H1 (cell line): ENCODE results near the gene ASIC1. TPM values are rescaled to one million over a fixed set of nuclear protein-coding genes. Genes with fewer than 3 reads are reported as not detected.

ENCODE experiments used
- CTCF ChIA-PET: fragments of 300-600 bp; sonication (Branson Sonifier 250); formaldehyde crosslinking; loops from one replicate; lab custom pipeline; 2021; ENCODE audit not compliant: partially characterized antibody; lab: Charles Lee
- POLR2A ChIA-PET: fragments of 300-600 bp; sonication (Branson Sonifier 250); formaldehyde crosslinking; loops from one replicate; lab custom pipeline; 2021; ENCODE audit warnings: inconsistent platforms; ENCODE audit not compliant: partially characterized antibody; lab: Charles Lee
- DNase-seq, 2 experiments: peaks; one replicate each; pipeline versions ENCODE4 v3.0.0 to v3.0.0-alpha.2; 2010 to 2022; ENCODE audit warnings: low spot score in 2 of 2, low read depth in 1 of 2, mixed read lengths in 1 of 2
- FAIRE-seq: peaks from 2 replicates; lab custom pipeline; 2011; peaks lifted over from hg19 to GRCh38; lab: Jason Lieb, UNC
- H2AFZ ChIP-seq: 2 replicates; pipeline ENCODE4 v1.8.1; 2012; ENCODE audit warnings: low read length, inconsistent platforms
- H2AK5ac ChIP-seq: 2 replicates; pipeline ENCODE4 v1.6.1; 2013; ENCODE audit warnings: low read depth, low read length
- H2BK120ac ChIP-seq: replicated peaks from 2 replicates; pipeline ENCODE3; 2013; ENCODE audit warnings: low read depth, low read length, inconsistent platforms
- H2BK12ac ChIP-seq: 2 replicates; pipeline ENCODE4 v1.6.1; 2013; ENCODE audit warnings: low read depth, low read length
- H2BK15ac ChIP-seq: 2 replicates; pipeline ENCODE4 v1.6.1; 2013; ENCODE audit warnings: low read length
- H2BK20ac ChIP-seq: 2 replicates; pipeline ENCODE4 v1.6.1; 2013; ENCODE audit warnings: low read length
- H2BK5ac ChIP-seq: 2 replicates; pipeline ENCODE4 v1.6.1; 2013; ENCODE audit warnings: low read depth, low read length
- H3K14ac ChIP-seq: 2 replicates; pipeline ENCODE4 v1.6.1; 2013; ENCODE audit warnings: inconsistent platforms; ENCODE audit not compliant: insufficient read length
- H3K18ac ChIP-seq: 2 replicates; pipeline ENCODE4 v1.6.1; 2013; ENCODE audit warnings: low read length; ENCODE audit errors: extremely low read depth
- H3K23ac ChIP-seq: 2 replicates; pipeline ENCODE4 v1.6.1; 2013; ENCODE audit warnings: inconsistent platforms; ENCODE audit not compliant: insufficient read length
- H3K23me2 ChIP-seq: 2 replicates; pipeline ENCODE4 v1.6.1; 2013; ENCODE audit warnings: low read depth, low read length
- H3K27ac ChIP-seq: 2 replicates; pipeline ENCODE4 v1.6.1; 2011; ENCODE audit warnings: low read depth, low read length, inconsistent platforms
- H3K27me3 ChIP-seq, 4 experiments: replicated peaks in 1 of 4; 1 replicate in 1 of 4; 2 replicates in 3 of 4; pipeline versions ENCODE4 v1.6.1 to v1.8.1; 2011 to 2013; ENCODE audit warnings: low read length in 3 of 4, mild to moderate bottlenecking in 3 of 4, inconsistent platforms in 2 of 4, mixed read lengths in 2 of 4, moderate library complexity in 1 of 4; ENCODE audit not compliant: control insufficient read depth in 3 of 4, insufficient read depth in 3 of 4; ENCODE audit errors: extremely low read depth in 1 of 4
- H3K36me3 ChIP-seq, 4 experiments: 2 replicates each; pipeline versions ENCODE4 v1.6.1 to v1.8.1; 2011 to 2013; ENCODE audit warnings: mild to moderate bottlenecking in 4 of 4, low read length in 3 of 4, moderate library complexity in 2 of 4, control low read depth in 1 of 4, inconsistent platforms in 1 of 4; ENCODE audit not compliant: insufficient read depth in 4 of 4, control insufficient read depth in 2 of 4
- H3K4ac ChIP-seq: replicated peaks from 2 replicates; pipeline ENCODE3; 2013; ENCODE audit warnings: low read length, low read depth, mixed read lengths, inconsistent platforms; ENCODE audit not compliant: insufficient read length
- H3K4me1 ChIP-seq, 4 experiments: replicated peaks in 1 of 4; 1 replicate in 1 of 4; 2 replicates in 3 of 4; pipeline versions ENCODE4 v1.6.1 to v1.8.1; 2011 to 2013; ENCODE audit warnings: low read length in 3 of 4, inconsistent platforms in 2 of 4, mixed read lengths in 1 of 4; ENCODE audit not compliant: insufficient read depth in 4 of 4, control insufficient read depth in 3 of 4
- H3K4me2 ChIP-seq, 2 experiments: 2 replicates each; pipeline versions ENCODE4 v1.6.1 to v1.8.1; 2011 to 2013; ENCODE audit warnings: low read depth in 2 of 2, low read length in 2 of 2, control low read depth in 1 of 2, inconsistent platforms in 1 of 2, mild to moderate bottlenecking in 1 of 2; ENCODE audit not compliant: insufficient read depth in 1 of 2
- H3K4me3 ChIP-seq, 4 experiments: fragments of 200-600, 300-600 bp in 1 of 4; sonication (generic), shearing (Covaris generic), sonication (Bioruptor Twin) in 1 of 4; 2 replicates each; pipeline versions ENCODE4 v1.5.1 to v1.8.1; 2011 to 2016; ENCODE audit warnings: low read length in 4 of 4, low read depth in 3 of 4, control low read depth in 2 of 4, inconsistent platforms in 2 of 4, mild to moderate bottlenecking in 2 of 4, mixed read lengths in 1 of 4, moderate library complexity in 1 of 4; ENCODE audit not compliant: insufficient read depth in 2 of 4; ENCODE audit errors: extremely low read depth in 1 of 4
- H3K56ac ChIP-seq: replicated peaks from 2 replicates; pipeline ENCODE3; 2013; ENCODE audit warnings: low read depth, mild to moderate bottlenecking, mixed read lengths, low read length, inconsistent platforms; ENCODE audit not compliant: insufficient read length
- H3K79me1 ChIP-seq: 2 replicates; pipeline ENCODE4 v1.6.1; 2013; ENCODE audit warnings: low read depth, low read length, control low read depth
- H3K79me2 ChIP-seq, 2 experiments: 2 replicates each; pipeline versions ENCODE4 v1.6.1 to v1.8.1; 2012 to 2013; ENCODE audit warnings: low read length in 2 of 2, mild to moderate bottlenecking in 2 of 2, inconsistent platforms in 1 of 2; ENCODE audit not compliant: insufficient read depth in 2 of 2, control insufficient read depth in 1 of 2
- H3K9ac ChIP-seq, 4 experiments: replicated peaks in 1 of 4; 1 replicate in 1 of 4; 2 replicates in 3 of 4; pipeline versions ENCODE4 v1.6.1 to v1.8.1; 2011 to 2013; ENCODE audit warnings: low read depth in 3 of 4, low read length in 3 of 4, control low read depth in 2 of 4, mild to moderate bottlenecking in 2 of 4, moderate library complexity in 2 of 4, inconsistent platforms in 1 of 4; ENCODE audit errors: extremely low read depth in 1 of 4
- H3K9me3 ChIP-seq, 2 experiments: 2 replicates each; pipeline versions ENCODE4 v1.6.1 to v1.8.1; 2012 to 2013; ENCODE audit warnings: mild to moderate bottlenecking in 2 of 2, moderate library complexity in 2 of 2, control low read depth in 1 of 2, inconsistent platforms in 1 of 2, low read depth in 1 of 2, low read length in 1 of 2, mixed read lengths in 1 of 2; ENCODE audit not compliant: insufficient read depth in 2 of 2
- H4K20me1 ChIP-seq, 2 experiments: replicated peaks in 1 of 2; 2 replicates each; pipeline versions ENCODE3 to v1.8.1; 2011 to 2013; ENCODE audit warnings: inconsistent platforms in 2 of 2, low read length in 2 of 2, mild to moderate bottlenecking in 1 of 2; ENCODE audit not compliant: insufficient read depth in 2 of 2, control insufficient read depth in 1 of 2
- H4K5ac ChIP-seq: 2 replicates; pipeline ENCODE4 v1.6.1; 2013; ENCODE audit warnings: low read length, low read depth, mixed read lengths, inconsistent platforms; ENCODE audit not compliant: insufficient read length
- H4K8ac ChIP-seq: 2 replicates; pipeline ENCODE4 v1.8.0; 2013; ENCODE audit warnings: mild to moderate bottlenecking, moderate library complexity, low read length, inconsistent platforms; ENCODE audit not compliant: insufficient read depth; ENCODE audit errors: extremely low read depth
- H4K91ac ChIP-seq: replicated peaks from 2 replicates; pipeline ENCODE3; 2013; ENCODE audit warnings: low read length, mixed read lengths, inconsistent platforms; ENCODE audit not compliant: insufficient read length
- ATF2 ChIP-seq: IDR thresholded peaks from 2 replicates; pipeline ENCODE4 v1.6.1; 2012; ENCODE audit warnings: low read length, inconsistent platforms
- EGR1 ChIP-seq: IDR thresholded peaks from 2 replicates; pipeline ENCODE4 v1.6.1; 2011; ENCODE audit warnings: low read depth, low read length, borderline replicate concordance
- KDM1A ChIP-seq: fragments of 200-600, 300-600 bp; sonication (generic); IDR thresholded peaks from 2 replicates; pipeline ENCODE4 v1.7.1; 2016; ENCODE audit warnings: mild to moderate bottlenecking, low read length, borderline replicate concordance
- POU5F1 ChIP-seq: IDR thresholded peaks from 2 replicates; pipeline ENCODE4 v1.6.1; 2011; ENCODE audit warnings: low read depth, mild to moderate bottlenecking, low read length, moderate library complexity
- WGBS, 2 experiments: shearing (Covaris generic) in 1 of 2; methylation state at CpG; one replicate each; pipeline versions ENCODE4 v1.1.6 to v1.1.7; 2013 to 2015; ENCODE audit warnings: low lambda C conversion rate in 2 of 2, mixed read lengths in 2 of 2, inconsistent platforms in 1 of 2, low coverage in 1 of 2, missing lambda C conversion rate in 1 of 2; ENCODE audit not compliant: insufficient replicate concordance in 2 of 2, insufficient coverage in 1 of 2, insufficient read length in 1 of 2; ENCODE audit errors: extremely low coverage in 1 of 2, missing lambda C conversion rate in 1 of 2; 5-methylcytosine and 5-hydroxymethylcytosine counted together
- polyA plus RNA-seq, 7 experiments: library from polyadenylated mRNA; depleted of rRNA in 3 of 7; stranded (reverse) in 5 of 7; unstranded in 2 of 7; fragments of >200 nt in 5 of 7; fragments of 200-250 nt in 2 of 7; gene quantifications; 1 replicate in 5 of 7; 2 replicates in 1 of 7; 4 replicates in 1 of 7; pipeline versions ENCODE4 v1.2.1 to v1.2.3, GENCODE V29; 2011 to 2013; ENCODE audit warnings: missing spikeins in 2 of 7, mixed read lengths in 2 of 7
- total RNA-seq: library from RNA; stranded (reverse); fragmentation: NEBNext Ultra II Directional; extraction: Animal tissue kit (Norgen Biotek cat#: 25700); gene quantifications from 2 replicates; pipeline ENCODE4 v1.2.1, GENCODE V29; 2021

Gene ASIC1
- total and polyA plus RNA-seq, 2 of the 8 experiments (the other 6 are each of a cell fraction or from before 2014, with no cell fraction given): 2.4 to 4.4 TPM

DNA sequence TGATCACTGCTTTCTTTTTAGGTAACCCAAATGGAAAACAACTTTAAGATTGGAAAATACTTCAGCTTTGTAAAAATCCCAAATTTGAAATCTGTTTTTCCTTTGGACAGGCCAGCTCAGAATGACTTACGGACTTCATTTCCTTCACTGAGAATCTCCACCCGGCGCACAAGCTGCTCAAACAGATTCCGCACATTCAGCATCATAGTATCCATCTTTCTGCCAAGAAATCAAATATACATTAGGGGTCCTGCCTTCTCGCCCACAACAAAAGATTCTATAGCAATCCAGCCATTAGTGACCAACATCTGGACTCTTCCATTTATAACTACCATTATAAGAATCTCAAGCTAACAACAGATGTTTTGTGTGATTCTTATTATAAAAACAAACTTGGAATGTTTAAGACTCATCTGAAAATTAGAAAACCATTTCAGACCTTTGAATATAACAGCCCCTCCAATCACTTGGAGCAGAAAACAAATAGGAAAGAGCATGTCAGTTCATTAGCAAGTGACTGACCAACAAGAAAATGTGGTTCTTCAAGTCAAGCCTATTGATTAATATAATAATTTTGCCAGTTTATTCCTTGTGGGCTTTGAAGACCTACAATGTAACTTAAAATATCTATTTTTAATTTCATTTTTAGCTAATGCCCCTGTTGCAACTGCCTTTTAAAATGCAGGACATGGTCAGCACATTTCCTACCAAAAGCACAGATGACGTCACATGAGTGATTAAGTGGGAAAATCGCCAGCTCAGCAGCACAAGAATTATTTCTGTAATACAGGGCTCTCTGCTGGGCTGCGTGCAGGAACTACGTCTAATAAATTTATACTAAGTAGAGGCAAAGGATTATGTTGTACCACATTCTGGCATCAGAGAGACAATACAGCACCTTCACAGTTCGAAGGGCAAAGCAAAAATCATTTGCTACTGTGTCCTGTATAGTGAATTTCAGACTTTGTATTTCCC, 40.6 kb upstream of the ASIC1 start:
- Histone ChIP-seq H3K4me2 (no peak overlapping the region), H2BK12ac (no peak overlapping the region), H2BK120ac (no peak overlapping the region), H2AFZ (no peak overlapping the region), H4K91ac (no peak overlapping the region), H4K8ac (no peak overlapping the region), H3K4ac (no peak overlapping the region), H4K20me1 (peaks cover 1 to 2% of the 10 kb centered on the region in 2 experiments), H3K14ac (no peak overlapping the region), H3K56ac (no peak overlapping the region), H3K36me3 (peaks cover 0 to 12% (median 2%) of the 10 kb centered on the region in 4 experiments; a peak in 2 of 8 replicates), H3K9ac (no peak overlapping the region), H3K27ac (no peak overlapping the region), H2BK5ac (no peak overlapping the region), H3K4me3 (no peak overlapping the region), H2BK15ac (no peak overlapping the region), H3K9me3 (no peaks in the 10 kb centered on the region), H2BK20ac (no peak overlapping the region), H3K79me2 (peaks cover 0 to 54% of the 10 kb centered on the region in 2 experiments; a peak in 2 of 4 replicates), H3K23me2 (peaks cover 2% of the 10 kb centered on the region), H3K79me1 (peaks cover 7% of the 10 kb centered on the region), H3K4me1 (peaks cover 0 to 2% (median 0%) of the 10 kb centered on the region in 4 experiments; a peak in 1 of 7 replicates), H3K27me3 (no peaks in the 10 kb centered on the region), H3K18ac (no peak overlapping the region), H2AK5ac (no peak overlapping the region), H3K23ac (no peak overlapping the region), H4K5ac (no peak overlapping the region)
- ChIA-PET CTCF (interaction anchor here (0.5 to 6.4 kb wide), 7 partner anchors 22 to 152 kb away, joined by 3 to 37 read pairs (median 4); no protein-coding TSS in a partner anchor), POLR2A (no interaction called here)
- DNase-seq (no peak), FAIRE-seq (no peak)
- TF ChIP-seq KDM1A: no peak
- TF ChIP-seq EGR1: no peak
- TF ChIP-seq POU5F1: no peak
- TF ChIP-seq ATF2: no peak
- 94% methylated on average over 10 of the region's 10 CpGs; no CpG with 5 or more reads in 1 of the 2 experiments for WGBS, 2 experiments
